HG03521 (cell line): Measurements from ENCODE around the gene MRPS5.
A peak's percentile ranks its signal among the peaks of the same experiment; 100 is the strongest.

ENCODE experiments used
- ATAC-seq: cut with Tn5 transposase; IDR thresholded peaks from one replicate; pipeline ENCODE4 v1.9.1; 2021; ENCODE audit warnings: mild to moderate bottlenecking, moderate library complexity; ENCODE audit not compliant: unreplicated experiment

The MRPS5 gene

DNA sequence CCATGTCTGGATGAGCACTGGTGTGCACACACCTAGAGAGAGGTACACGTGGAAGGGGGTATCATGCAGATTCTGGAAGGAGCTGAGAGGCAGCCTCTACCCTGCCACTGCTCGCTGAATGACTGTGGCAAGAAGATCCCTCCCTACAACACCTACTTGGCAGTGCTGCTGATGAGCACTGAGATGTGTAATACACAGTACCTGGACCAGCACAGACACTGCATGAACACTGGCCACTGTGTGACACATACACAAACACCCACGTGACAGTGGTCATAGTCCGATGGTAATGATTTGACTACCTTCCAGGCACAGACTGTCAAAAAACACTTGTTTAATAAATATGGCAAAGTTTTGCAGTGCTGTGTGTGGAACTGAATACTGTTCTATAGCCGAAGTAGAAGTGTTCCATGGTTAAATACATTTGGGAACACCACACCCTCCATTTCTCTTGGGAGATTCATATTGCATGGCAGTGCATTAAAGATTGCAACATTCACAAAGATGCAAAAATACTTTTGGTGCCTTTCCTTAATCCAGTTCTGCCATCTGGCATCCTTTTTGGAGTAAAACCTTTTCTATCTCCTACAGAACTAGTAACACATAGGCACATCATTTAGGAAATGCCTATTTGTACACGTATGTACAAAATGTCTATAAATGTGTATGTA, 29.6 kb downstream of the MRPS5 start:
- no peak for ATAC-seq

DNA sequence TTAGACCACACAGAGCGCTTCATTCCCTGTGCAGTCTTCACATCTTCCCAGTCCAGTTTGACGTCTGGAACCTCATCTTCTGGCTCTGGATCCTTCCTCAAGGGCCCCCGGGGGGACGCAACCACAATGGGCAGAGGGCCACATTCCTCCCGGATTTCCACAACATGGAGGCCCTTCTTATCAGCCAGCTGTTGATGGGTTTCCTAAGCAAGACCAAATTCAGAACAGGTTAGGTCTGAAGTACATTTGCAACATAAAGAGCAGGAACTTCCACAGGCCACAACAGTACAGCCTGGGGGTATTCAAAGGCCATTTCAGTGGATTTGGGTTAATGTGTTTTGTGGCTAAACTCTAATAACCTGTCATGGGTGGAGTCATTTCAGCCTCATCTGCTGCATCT, 34.2 kb downstream of the MRPS5 start:
- ATAC-seq, result no peak

DNA sequence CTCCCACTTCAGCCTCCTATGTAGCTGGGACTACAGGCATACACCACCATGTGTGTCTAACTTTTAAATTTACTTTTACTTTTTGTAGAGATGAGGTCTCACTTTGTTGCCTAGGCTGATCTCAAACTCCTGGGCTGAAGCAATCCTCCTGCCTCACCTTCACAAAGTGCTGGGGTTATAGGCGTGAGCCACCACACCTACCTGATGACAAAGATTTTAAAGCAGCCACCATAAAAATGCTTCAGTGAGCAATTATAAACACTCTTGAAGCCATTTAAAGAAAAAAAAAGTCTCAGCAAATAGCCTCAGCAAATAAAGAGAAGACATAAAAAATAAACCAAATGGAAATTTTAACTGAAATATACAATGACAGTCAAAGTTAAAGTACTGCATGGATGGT, 35.6 kb downstream of the MRPS5 start:
- ATAC-seq, result no peak

DNA sequence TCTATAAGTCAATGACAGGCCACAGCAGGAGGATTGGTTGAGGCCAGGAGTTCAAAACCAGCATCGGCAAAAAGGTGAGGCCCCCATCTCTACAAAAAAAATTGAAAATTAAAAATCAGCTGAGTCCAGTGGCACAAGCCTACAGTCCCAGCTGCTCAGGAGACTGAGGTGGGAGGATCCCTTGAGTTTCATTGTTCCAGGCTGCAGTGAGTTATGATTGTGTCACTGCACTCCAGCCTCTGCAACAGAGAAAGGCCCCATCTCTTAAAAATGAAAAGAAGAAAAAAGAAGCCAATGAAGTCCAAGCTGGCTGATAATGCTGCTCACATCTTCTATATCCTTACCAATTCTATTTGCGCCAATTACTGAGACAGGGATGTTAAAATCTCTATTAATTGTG, 39.1 kb downstream of the MRPS5 start:
- ATAC-seq, result no peak

GRCh38 chr2:95079199-95079683, 42.4 kb downstream of the MRPS5 start:
- ATAC-seq, result no peak

GRCh38 chr2:95077861-95078603, 43.6 kb downstream of the MRPS5 start:
- no peak for ATAC-seq

GRCh38 chr2:95077530-95077825, 44.1 kb downstream of the MRPS5 start:
- ATAC-seq, result no peak

DNA sequence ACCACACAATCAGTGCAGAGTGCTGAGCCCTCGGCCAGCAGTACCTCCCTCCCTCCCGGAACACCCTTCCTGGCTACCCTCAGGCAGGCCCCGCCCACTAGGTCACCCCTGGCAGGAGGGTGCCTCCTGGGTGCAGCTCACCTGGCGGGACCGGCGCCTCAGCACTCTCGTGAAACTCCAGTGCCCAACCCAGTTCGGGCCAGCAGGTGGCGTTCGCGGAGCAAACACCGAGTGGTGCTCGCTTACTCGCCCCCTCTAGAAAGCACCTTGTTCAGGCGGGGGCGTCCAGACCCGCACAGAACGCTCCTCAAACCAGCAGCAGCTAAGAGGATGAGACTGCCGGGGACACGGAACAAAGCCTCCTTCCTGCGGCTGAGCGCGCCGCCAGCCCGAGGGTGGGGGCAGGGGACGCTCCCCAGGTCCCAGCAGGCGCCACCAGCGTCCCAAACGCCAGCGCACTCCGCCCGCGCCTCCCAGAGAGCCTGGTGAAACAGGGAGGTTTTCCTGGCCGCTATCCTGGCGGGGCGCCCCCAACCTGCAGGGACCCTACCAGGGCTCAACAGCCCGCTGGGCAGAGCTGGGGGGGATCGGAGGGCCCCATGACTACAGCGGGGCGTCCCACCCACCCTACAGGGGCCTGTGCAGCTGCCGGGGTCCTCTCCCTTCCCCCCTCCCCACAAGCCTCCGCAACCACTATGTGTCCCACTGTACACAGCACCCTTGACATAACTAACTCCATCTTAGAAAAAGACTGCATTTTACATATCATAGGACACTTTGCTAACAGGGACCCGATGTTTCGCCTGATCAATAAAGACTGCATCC, 44.7 kb downstream of the MRPS5 start:
- peak; percentile 79 for ATAC-seq

GRCh38 chr2:95075440-95076132, 46.0 kb downstream of the MRPS5 start:
- no peak for ATAC-seq

GRCh38 chr2:95074663-95075439, 46.8 kb downstream of the MRPS5 start:
- ATAC-seq, result no peak

- ATAC-seq, result no peak
These were observed 47.5 kb downstream of the MRPS5 start for GRCh38 chr2:95073856-95074662.

DNA sequence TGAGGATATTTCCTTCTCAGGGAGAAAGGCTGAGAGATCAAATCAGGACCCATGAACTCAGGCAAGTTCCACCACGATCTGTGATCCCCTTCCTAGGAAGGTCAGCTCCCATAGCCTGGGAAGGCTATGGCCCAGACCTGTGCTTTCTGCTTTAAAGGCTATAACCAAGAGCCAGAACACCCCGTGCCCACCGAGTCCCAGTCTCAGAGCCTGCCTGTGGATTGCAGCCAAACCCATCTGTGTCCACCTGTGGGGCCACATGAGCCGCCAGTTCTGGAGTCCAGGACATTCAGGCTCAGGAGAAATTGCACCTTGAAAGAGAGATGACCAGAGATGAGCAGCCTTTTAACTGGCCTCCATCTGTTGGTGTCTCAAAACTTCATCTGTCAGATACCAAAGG, 49.2 kb downstream of the MRPS5 start:
- ATAC-seq, result no peak

DNA sequence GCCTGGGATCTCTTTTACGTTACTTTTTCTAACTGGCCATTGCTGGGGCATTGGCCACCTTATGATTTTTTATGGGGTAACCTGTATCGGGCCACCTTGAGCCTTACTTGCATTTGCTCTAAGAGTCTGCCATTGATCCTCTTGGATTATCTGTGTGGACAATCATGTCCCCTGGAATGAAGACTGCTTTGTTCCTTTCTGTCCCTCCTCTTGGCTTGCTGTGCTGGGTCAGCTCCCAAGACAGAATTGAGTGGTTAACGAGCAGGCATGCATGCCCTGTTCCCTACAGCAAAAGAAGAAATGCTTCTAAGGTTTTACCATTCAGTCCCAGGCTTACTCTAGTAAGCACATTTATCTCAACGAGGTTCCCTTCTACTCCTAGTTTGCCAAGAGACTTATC, 49.8 kb downstream of the MRPS5 start:
- ATAC-seq, result no peak

DNA sequence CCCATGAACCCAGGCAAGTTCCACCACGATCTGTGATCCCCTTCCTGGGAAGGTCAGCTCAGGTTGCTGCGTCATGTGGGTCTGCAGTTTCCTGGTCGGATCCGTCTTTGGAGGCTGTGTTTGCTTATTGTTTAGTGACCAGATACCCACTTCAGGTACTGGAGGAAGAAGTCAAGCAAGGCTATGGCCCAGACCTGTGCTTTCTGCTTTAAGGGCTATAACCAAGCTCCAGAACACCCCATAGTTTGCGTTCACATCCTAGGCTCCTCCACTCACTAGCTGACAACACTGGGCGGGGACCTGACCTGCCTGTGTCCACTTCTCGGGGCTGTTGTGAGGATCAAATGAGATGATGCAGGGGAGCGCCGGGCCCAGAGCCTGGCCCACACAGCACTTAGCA, 52.1 kb downstream of the MRPS5 start:
- ATAC-seq, result no peak

GRCh38 chr2:95068256-95068655, 53.4 kb downstream of the MRPS5 start:
- no peak for ATAC-seq

- ATAC-seq, result peak; percentile 73
These were observed 58.3 kb downstream of the MRPS5 start for GRCh38 chr2:95063086-95063958.

DNA sequence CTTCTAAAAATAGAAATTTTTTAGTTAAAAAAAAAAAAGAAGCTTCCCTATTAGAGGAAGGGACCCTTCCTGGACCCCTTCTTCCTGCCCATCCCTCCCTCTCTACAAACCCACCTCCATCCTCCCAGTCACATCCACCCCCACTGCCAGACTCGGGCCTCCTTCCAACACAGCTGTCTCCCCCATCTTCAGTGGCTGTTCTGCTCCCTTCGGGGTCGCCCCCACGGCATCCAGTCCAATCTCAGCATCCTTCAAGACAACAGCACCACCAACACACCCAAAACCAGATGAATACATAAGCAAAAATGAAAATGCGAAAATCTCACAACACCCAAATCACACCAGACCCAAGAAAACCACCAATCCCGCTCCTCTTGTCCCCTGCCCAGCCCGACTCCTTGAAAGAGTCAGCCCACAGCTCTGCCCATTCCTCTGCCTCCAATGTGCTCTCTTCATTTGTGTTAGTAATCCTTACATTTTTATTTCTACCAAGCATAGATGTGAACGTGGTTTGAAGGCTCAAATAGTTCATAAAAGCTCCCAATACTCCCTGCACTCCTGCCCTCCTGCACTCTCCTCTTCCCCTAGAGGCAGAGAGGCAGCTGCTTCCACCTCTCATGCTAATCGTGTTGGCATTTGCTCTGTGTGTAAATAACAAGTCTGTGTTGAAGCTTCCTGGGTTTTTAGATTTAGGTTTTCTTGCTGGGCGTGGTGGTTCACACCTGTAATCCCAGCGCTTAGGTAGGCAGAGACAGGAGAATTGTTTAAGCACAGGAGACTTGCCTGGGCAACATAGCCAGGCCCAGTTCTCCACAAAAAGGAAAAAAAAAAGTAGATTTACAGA, 59.1 kb downstream of the MRPS5 start:
- ATAC-seq, result peak; percentile 7
